Liver (tissue), 9 donors: ENCODE data around the gene CRTC2. TPM values are rescaled to one million over a fixed set of nuclear protein-coding genes. Genes with fewer than 3 reads are reported as not detected.

Experiments used
- DNase-seq: peaks from one replicate; pipeline ENCODE4 v3.0.0-alpha.2; 2017; ENCODE audit warnings: low spot score
- H3K27ac ChIP-seq, 2 donors: one replicate each; pipeline ENCODE4 v1.7.0; 2013; ENCODE audit warnings: inconsistent platforms in 2 of 2, low read length in 2 of 2, control low read depth in 1 of 2, low read depth in 1 of 2, mild to moderate bottlenecking in 1 of 2
- H3K27me3 ChIP-seq, 4 donors: one replicate each; pipeline versions ENCODE4 v1.6.1 to v1.7.0; 2013; ENCODE audit warnings: low read length in 3 of 4, inconsistent platforms in 1 of 4, mild to moderate bottlenecking in 1 of 4, moderate library complexity in 1 of 4; ENCODE audit not compliant: control insufficient read depth in 4 of 4, insufficient read depth in 4 of 4
- H3K36me3 ChIP-seq, 4 donors: one replicate each; pipeline versions ENCODE4 v1.6.1 to v1.7.0; 2013; ENCODE audit warnings: low read length in 3 of 4, mild to moderate bottlenecking in 3 of 4, low read depth in 1 of 4, moderate library complexity in 1 of 4; ENCODE audit not compliant: control insufficient read depth in 4 of 4, insufficient read depth in 3 of 4
- H3K4me1 ChIP-seq, 4 donors: one replicate each; pipeline versions ENCODE4 v1.6.1 to v1.7.0; 2013; ENCODE audit warnings: low read length in 3 of 4, mild to moderate bottlenecking in 3 of 4, moderate library complexity in 1 of 4; ENCODE audit not compliant: control insufficient read depth in 4 of 4, insufficient read depth in 4 of 4
- H3K4me3 ChIP-seq, 3 donors: one replicate each; pipeline versions ENCODE4 v1.6.1 to v1.7.0; 2013; ENCODE audit warnings: low read length in 3 of 3, control low read depth in 1 of 3, low read depth in 1 of 3, mild to moderate bottlenecking in 1 of 3
- H3K9ac ChIP-seq, 2 donors: one replicate each; pipeline ENCODE4 v1.7.0; 2013; ENCODE audit warnings: low read length in 2 of 2, mild to moderate bottlenecking in 2 of 2, moderate library complexity in 2 of 2, control low read depth in 1 of 2, low read depth in 1 of 2
- H3K9me3 ChIP-seq, 4 donors: one replicate each; pipeline versions ENCODE4 v1.6.1 to v1.7.0; 2013; ENCODE audit warnings: low read length in 3 of 4; ENCODE audit not compliant: control insufficient read depth in 4 of 4
- ATF3 ChIP-seq: IDR thresholded peaks from 2 replicates; pipeline ENCODE4 v1.6.1; 2016; ENCODE audit warnings: antibody characterized with exemption
- CTCF ChIP-seq: fragments of 150-350 bp; IDR thresholded peaks from 2 replicates; pipeline ENCODE4 v1.5.1; 2017; ENCODE audit warnings: improper control_type of control experiment, low read depth, low read length; ENCODE audit not compliant: missing input control
- EGR1 ChIP-seq, 2 donors: IDR thresholded peaks; 2 replicates each; pipeline ENCODE4 v1.6.1; 2016 to 2018; ENCODE audit warnings: antibody characterized with exemption in 2 of 2, low read depth in 2 of 2
- FOXA1 ChIP-seq: IDR thresholded peaks from 2 replicates; pipeline ENCODE4 v1.6.1; 2016; ENCODE audit warnings: antibody characterized with exemption
- FOXA2 ChIP-seq: IDR thresholded peaks from 2 replicates; pipeline ENCODE4 v1.6.1; 2016; ENCODE audit warnings: antibody characterized with exemption
- GABPA ChIP-seq, 2 donors: IDR thresholded peaks in 1 of 2; conservative IDR thresholded peaks in 1 of 2; 2 replicates each; pipeline ENCODE4 v1.6.1; 2016; ENCODE audit warnings: antibody characterized with exemption in 2 of 2, mild to moderate bottlenecking in 1 of 2, moderate library complexity in 1 of 2
- HNF4A ChIP-seq, 2 donors: conservative IDR thresholded peaks; 2 replicates each; pipeline ENCODE4 v1.6.1; 2016; ENCODE audit warnings: antibody characterized with exemption in 2 of 2, mild to moderate bottlenecking in 2 of 2
- HNF4G ChIP-seq: IDR thresholded peaks from 2 replicates; pipeline ENCODE4 v1.6.1; 2016; ENCODE audit warnings: antibody characterized with exemption
- JUND ChIP-seq, 2 donors: IDR thresholded peaks; 2 replicates each; pipeline ENCODE4 v1.6.1; 2016; ENCODE audit warnings: antibody characterized with exemption in 2 of 2
- MAX ChIP-seq: IDR thresholded peaks from 2 replicates; pipeline ENCODE4 v1.6.1; 2016; ENCODE audit warnings: antibody characterized with exemption
- RAD21 ChIP-seq, 2 donors: IDR thresholded peaks; 2 replicates each; pipeline ENCODE4 v1.6.1; 2016; ENCODE audit warnings: antibody characterized with exemption in 2 of 2, mild to moderate bottlenecking in 2 of 2
- REST ChIP-seq: IDR thresholded peaks from 2 replicates; pipeline ENCODE4 v1.6.1; 2016; ENCODE audit warnings: antibody characterized with exemption, mild to moderate bottlenecking
- RXRA ChIP-seq, 2 donors: IDR thresholded peaks; 2 replicates each; pipeline ENCODE4 v1.6.1; 2017 to 2018; ENCODE audit warnings: antibody characterized with exemption in 2 of 2, mild to moderate bottlenecking in 1 of 2
- SP1 ChIP-seq: IDR thresholded peaks from 2 replicates; pipeline ENCODE4 v1.6.1; 2018; ENCODE audit warnings: antibody characterized with exemption, mild to moderate bottlenecking
- TAF1 ChIP-seq: conservative IDR thresholded peaks from 2 replicates; pipeline ENCODE4 v1.6.1; 2016; ENCODE audit warnings: antibody characterized with exemption, mild to moderate bottlenecking
- YY1 ChIP-seq: IDR thresholded peaks from 2 replicates; pipeline ENCODE4 v1.6.1; 2016; ENCODE audit warnings: antibody characterized with exemption, mild to moderate bottlenecking
- ZBTB33 ChIP-seq: IDR thresholded peaks from 2 replicates; pipeline ENCODE4 v1.6.1; 2016; ENCODE audit warnings: antibody characterized with exemption
- WGBS: extraction: QIAGEN DNeasy Blood & Tissue Kit; methylation state at CpG from one replicate; pipeline ENCODE4 v1.1.7; 2013; 5-methylcytosine and 5-hydroxymethylcytosine counted together
- polyA plus RNA-seq, 2 donors: library from polyadenylated mRNA; stranded (reverse) in 1 of 2; unstranded in 1 of 2; fragments of 200-250 nt in 1 of 2; fragments of >200 nt in 1 of 2; fragmentation: Nextera tagmentation in 1 of 2; extraction: Ambion mirVana in 1 of 2; gene quantifications; one replicate each; pipeline versions ENCODE4 v1.2.1 to v1.2.3, GENCODE V29; 2013 to 2015
- total RNA-seq, 2 donors: library from RNA; depleted of rRNA; stranded (reverse); fragments of >200 nt; gene quantifications; one replicate each; pipeline ENCODE4 v1.2.3, GENCODE V29; 2014
- donor health status: healthy.
- donor health status: healthy.
- donor health status: healthy.
- donor health status: healthy.
- donor health status: healthy.

CRTC2 gene
- total and polyA plus RNA-seq, 4 donors, result 4.9 to 14.9 (median 8.2) TPM

- H3K27me3 ChIP-seq, result no peaks in the 10 kb centered on the region
- H3K4me3 ChIP-seq, result no peak overlapping the region
- no peak overlapping the region for H3K27ac ChIP-seq
- no peak overlapping the region for H3K9ac ChIP-seq
- H3K9me3 ChIP-seq, result no peaks in the 10 kb centered on the region
- DNase-seq, result no peak
- no peaks in the 10 kb centered on the region for H3K4me1 ChIP-seq
- no peak for TF ChIP-seq TAF1
- TF ChIP-seq GABPA (IDR thresholded peaks at IDR 0.05 in 1 of 2, conservative IDR thresholded peaks at IDR 0.05 in 1 of 2), result no peak
- TF ChIP-seq ZBTB33, result no peak
- TF ChIP-seq JUND (IDR thresholded peaks at IDR 0.05), result no peak
- no peak for TF ChIP-seq REST
- TF ChIP-seq MAX, result no peak
- no peak for TF ChIP-seq HNF4G
- no peak for TF ChIP-seq RAD21 (IDR thresholded peaks at IDR 0.05)
- TF ChIP-seq FOXA1, result no peak
- no peak for TF ChIP-seq HNF4A (conservative IDR thresholded peaks at IDR 0.05)
- no peak for TF ChIP-seq RXRA (IDR thresholded peaks at IDR 0.05)
- TF ChIP-seq CTCF, result no peak
- H3K36me3 ChIP-seq, result peaks cover 0 to 11% (median 2%) of the 10 kb centered on the region in 4 donors
- 92% methylated on average over 14 of the region's 14 CpGs for WGBS
Measured at GRCh38 chr1:153903841-153904455, 54.5 kb downstream of the CRTC2 start.

GRCh38 chr1:153899509-153899908 is 58.9 kb downstream of the CRTC2 start:
- Histone ChIP-seq H3K36me3 (peaks cover 0 to 7% (median 3%) of the 10 kb centered on the region in 4 donors), H3K27ac (no peak overlapping the region), H3K4me1 (no peaks in the 10 kb centered on the region)
- TF ChIP-seq JUND (IDR thresholded peaks at IDR 0.05) (no peak), FOXA1 (no peak), SP1 (no peak), ATF3 (no peak), RAD21 (IDR thresholded peaks at IDR 0.05) (no peak), YY1 (no peak), ZBTB33 (no peak), FOXA2 (no peak), GABPA (IDR thresholded peaks at IDR 0.05 in 1 of 2, conservative IDR thresholded peaks at IDR 0.05 in 1 of 2) (no peak), REST (no peak), MAX (no peak), EGR1 (IDR thresholded peaks at IDR 0.05; ENCODE audit: low read depth in 2 of 2) (no peak), TAF1 (no peak)

More at GRCh38 chr1:153899509-153899908, 58.9 kb downstream of the CRTC2 start:
- Histone ChIP-seq H3K9me3 (no peaks in the 10 kb centered on the region), H3K27me3 (no peaks in the 10 kb centered on the region), H3K4me3 (no peak overlapping the region), H3K9ac (no peak overlapping the region)
- WGBS, result 90% methylated on average over 6 of the region's 6 CpGs
- DNase-seq, result no peak
